NCI-H1930 (cell line): ENCODE measurements around the gene L3MBTL4.
"Not testable (repeated sequence)": the region's sequence is repeated elsewhere in the genome, so short reads cannot be mapped to it uniquely, and the experiment has no call there.

Source experiments
- DNase-seq, 2 experiments: peaks; one replicate each; lab custom pipeline; 2025; lab: John Stamatoyannopoulos, UW

Gene L3MBTL4

GRCh38 chr18:6106091-6106685, 308.5 kb downstream of the L3MBTL4 start:
- no peak for DNase-seq

DNA sequence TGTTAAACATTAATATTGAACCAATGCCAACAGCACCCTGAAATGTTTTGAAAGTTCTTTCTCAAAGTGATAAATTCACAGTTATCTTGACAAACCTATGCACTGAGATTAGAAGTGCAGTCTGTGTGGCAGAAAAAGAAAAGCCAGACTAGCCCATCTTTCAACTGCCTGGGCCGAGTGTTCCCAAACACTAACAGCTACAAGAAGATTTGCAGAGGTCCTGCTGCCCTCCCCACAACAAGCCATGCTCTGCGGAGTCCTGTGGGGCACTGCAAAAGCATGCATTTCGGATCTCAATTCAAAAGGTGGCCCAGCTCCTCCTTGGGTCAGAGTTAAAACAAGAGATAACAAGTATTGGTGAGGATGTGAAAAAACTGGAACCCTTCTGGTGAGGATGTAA, 311.0 kb downstream of the L3MBTL4 start:
- no peak for DNase-seq

- DNase-seq = no peak
Measured at GRCh38 chr18:6096730-6097129, 318.0 kb downstream of the L3MBTL4 start.

GRCh38 chr18:6088432-6088831, 326.3 kb downstream of the L3MBTL4 start:
- DNase-seq = no peak

GRCh38 chr18:6086731-6087130, 328.0 kb downstream of the L3MBTL4 start:
- DNase-seq = no peak

DNA sequence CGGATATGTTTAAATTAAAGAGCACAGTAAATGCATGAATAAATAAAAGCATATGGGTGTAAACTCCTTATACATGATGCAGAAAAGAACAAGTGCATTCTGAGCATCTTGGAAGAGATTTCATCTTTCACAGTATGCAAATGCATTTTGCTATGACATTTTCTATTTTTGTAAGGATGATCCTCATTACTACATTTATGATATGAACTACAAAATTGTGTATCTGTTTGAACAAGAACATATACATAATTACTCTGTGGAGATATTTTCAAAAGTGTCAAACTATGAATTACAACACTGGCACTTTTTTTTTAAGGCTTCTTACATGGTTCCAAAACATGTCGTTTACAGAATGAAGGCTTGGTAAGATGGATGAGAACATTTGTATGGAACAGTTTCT, 335.3 kb downstream of the L3MBTL4 start:
- no peak for DNase-seq

DNA sequence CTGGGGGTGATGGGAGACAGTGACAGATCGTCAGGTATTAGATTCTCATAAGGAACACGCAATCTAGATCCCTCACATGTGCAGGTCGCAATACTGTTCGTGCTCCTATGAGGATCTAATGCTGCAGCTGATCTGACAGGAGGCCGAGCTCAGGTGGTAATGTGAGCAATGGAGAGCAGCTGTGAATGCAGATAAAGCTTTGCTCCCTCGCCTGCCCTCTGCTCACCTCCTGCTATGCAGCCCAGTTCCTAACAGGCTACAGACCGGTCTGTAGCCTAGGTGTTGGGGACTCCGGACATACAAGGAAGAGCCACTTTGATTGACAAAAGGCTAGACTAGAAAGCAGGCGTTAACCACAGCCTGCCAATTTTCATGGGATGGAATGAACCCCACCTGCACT, 335.8 kb downstream of the L3MBTL4 start:
- no peak for DNase-seq

DNA sequence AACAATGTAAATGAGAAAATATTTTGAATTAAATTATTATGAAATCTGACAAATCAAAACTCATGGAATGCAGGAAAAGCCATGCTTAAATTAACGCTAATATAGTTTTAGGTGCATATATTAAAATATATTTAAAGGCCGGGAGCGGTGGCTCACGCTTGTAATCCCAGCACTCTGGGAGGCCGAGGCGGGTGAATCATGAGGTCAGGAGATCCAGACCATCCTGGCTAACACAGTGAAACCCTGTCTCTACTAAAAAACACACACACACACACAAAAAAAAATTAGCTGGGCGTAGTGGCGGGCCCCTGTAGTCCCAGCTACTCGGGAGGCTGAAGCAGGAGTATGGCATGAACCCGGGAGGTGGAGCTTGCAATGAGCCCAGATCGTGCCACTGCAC, 342.3 kb downstream of the L3MBTL4 start:
- DNase-seq = not testable (repeated sequence)

GRCh38 chr18:6069539-6069938, 345.2 kb downstream of the L3MBTL4 start:
- no peak for DNase-seq

DNA sequence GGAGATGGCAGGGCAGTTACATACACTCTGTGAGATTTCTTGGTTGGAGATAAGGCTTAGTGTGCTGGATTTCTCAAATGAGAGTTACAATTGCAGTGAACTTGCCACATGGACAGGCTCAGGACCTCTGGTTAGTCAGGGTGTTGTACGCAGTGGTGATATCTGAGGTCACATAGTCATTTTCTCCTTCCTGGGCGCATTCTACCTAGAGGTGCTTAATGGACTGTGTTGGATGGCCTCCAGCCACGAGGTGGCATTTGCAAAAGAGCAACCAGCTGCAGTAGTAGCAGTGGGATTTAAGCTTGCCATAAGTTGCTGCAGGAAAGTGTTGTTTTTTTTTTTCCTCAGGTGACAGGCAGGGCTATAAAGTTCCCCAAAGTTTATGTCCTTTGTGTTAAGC, 345.6 kb downstream of the L3MBTL4 start:
- DNase-seq = no peak

- no peak for DNase-seq
Measured at GRCh38 chr18:6060149-6060548, 354.6 kb downstream of the L3MBTL4 start.

- no peak for DNase-seq
Measured at GRCh38 chr18:6059551-6059950, 355.2 kb downstream of the L3MBTL4 start.

DNA sequence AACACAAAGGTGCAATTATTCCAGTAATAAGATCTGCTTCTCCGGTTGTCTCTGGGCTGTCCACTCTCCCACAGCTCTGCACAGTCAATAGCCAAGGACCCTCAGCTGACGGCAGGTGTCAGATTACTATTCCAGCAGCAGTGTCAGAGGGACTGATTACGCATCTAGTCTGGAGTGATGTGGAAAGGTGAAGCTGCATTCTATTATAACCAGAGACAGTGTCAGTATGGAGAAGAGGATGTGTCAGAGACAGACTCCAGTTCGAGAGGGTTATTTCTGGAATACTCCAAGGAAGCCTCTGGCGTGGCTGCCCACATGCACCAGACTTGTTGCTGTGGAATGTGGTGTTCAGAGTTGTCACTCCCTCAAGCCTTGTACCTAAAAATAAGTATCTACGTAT, 355.8 kb downstream of the L3MBTL4 start:
- DNase-seq = no peak

- no peak for DNase-seq
Measured at GRCh38 chr18:6057604-6058003, 357.1 kb downstream of the L3MBTL4 start.

- DNase-seq = no peak
Measured at GRCh38 chr18:6056171-6056910, 358.4 kb downstream of the L3MBTL4 start.

- DNase-seq = no peak
Measured at GRCh38 chr18:6055711-6056110, 359.0 kb downstream of the L3MBTL4 start.

- no peak for DNase-seq
Measured at GRCh38 chr18:6054256-6054842, 360.4 kb downstream of the L3MBTL4 start.

GRCh38 chr18:6052449-6052913, 362.2 kb downstream of the L3MBTL4 start:
- DNase-seq = no peak

- DNase-seq = not testable (repeated sequence)
Measured at GRCh38 chr18:6047596-6047995, 367.1 kb downstream of the L3MBTL4 start.

DNA sequence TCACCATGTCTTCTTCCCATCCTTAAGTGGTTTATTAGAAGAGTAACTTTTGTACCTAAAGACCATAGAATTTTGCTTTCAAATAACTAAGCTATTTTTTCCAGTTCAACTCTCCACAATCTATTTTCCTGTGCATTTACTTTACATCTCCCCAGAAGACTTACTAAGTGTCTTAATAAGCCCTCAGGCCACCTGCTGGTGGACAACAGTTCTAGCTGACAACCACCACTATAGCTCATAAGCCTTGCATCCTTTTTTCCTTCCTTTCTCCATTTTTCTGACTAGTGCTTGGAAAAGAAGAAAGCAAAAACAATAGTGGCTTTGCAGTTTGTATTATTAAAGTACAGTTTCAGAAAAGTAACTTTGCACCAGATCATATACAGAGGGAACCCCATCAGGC, 369.9 kb downstream of the L3MBTL4 start:
- no peak for DNase-seq

DNA sequence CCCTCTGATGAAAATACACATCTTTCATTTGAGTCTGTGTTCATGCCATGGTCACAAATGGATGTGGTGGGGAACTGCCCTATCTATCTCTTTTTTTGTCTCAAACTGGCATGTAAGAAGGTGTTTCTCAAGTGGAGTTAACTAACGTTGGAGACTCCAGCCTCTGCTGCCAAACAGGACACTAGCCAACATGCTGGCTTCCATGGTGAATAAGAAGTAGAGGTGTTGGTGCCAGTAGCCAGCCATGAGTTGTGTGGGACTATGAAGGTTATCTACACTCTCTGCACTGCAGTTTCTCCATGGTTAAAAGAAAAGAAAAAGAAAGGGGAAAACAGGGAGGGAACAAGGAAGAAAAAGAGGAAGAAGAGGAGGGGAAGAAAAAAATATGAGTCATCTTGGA, 370.4 kb downstream of the L3MBTL4 start:
- no peak for DNase-seq

- DNase-seq = no peak
Measured at GRCh38 chr18:6039055-6039454, 375.7 kb downstream of the L3MBTL4 start.

- DNase-seq = no peak
Measured at GRCh38 chr18:6031442-6031841, 383.3 kb downstream of the L3MBTL4 start.
